GM18519 (cell line): ENCODE results near the gene KHDC4.
"Not testable (repeated sequence)": the region's sequence is repeated elsewhere in the genome, so short reads cannot be mapped to it uniquely, and the experiment has no call there.

Source experiments
- ATAC-seq: cut with Tn5 transposase; IDR thresholded peaks from one replicate; pipeline ENCODE4 v1.9.1; 2021; ENCODE audit warnings: mild to moderate bottlenecking, moderate library complexity; ENCODE audit not compliant: unreplicated experiment, low FRiP score

The KHDC4 gene

GRCh38 chr1:155942578-155943141 lies 8.4 kb upstream of the KHDC4 start:
- ATAC-seq: no peak

GRCh38 chr1:155941845-155942531 lies 7.8 kb upstream of the KHDC4 start:
- no peak for ATAC-seq

- no peak for ATAC-seq
Measured at GRCh38 chr1:155940993-155941844, 7.0 kb upstream of the KHDC4 start, which contains the start of gene RXFP4. RXFP4 (plus strand) TSS chr1:155941638; CDS start chr1:155941710, 72 bp downstream.

- no peak for ATAC-seq
Measured at GRCh38 chr1:155940482-155940992, 6.3 kb upstream of the KHDC4 start.

GRCh38 chr1:155938220-155938627 lies 4.0 kb upstream of the KHDC4 start:
- no peak for ATAC-seq

- no peak for ATAC-seq
Measured at GRCh38 chr1:155934936-155935590, 850 bp upstream of the KHDC4 start.

GRCh38 chr1:155933591-155934096 lies 569 bp downstream of the KHDC4 start:
- no peak for ATAC-seq

GRCh38 chr1:155932487-155932886 lies 1.7 kb downstream of the KHDC4 start:
- ATAC-seq: no peak

- ATAC-seq: no peak
Measured at GRCh38 chr1:155932081-155932480, 2.1 kb downstream of the KHDC4 start.

- no peak for ATAC-seq
Measured at GRCh38 chr1:155931332-155932038, 2.7 kb downstream of the KHDC4 start.

GRCh38 chr1:155930725-155931124 lies 3.5 kb downstream of the KHDC4 start:
- ATAC-seq: not testable (repeated sequence)

- ATAC-seq: no peak
Measured at GRCh38 chr1:155929057-155929456, 5.2 kb downstream of the KHDC4 start.

- ATAC-seq: no peak
Measured at GRCh38 chr1:155925506-155925905, 8.7 kb downstream of the KHDC4 start.

GRCh38 chr1:155920717-155921116 lies 13.5 kb downstream of the KHDC4 start:
- ATAC-seq: no peak

GRCh38 chr1:155919801-155920200 lies 14.4 kb downstream of the KHDC4 start:
- ATAC-seq: no peak

GRCh38 chr1:155918660-155919059 lies 15.6 kb downstream of the KHDC4 start:
- no peak for ATAC-seq

GRCh38 chr1:155913969-155914757 lies 20.1 kb downstream of the KHDC4 start:
- ATAC-seq: no peak

GRCh38 chr1:155912056-155912536 lies 22.1 kb downstream of the KHDC4 start:
- ATAC-seq: no peak
